Prostate gland (tissue), 2 donors: Measurements from ENCODE around the gene NXF1.

ENCODE experiments used
- CTCF ChIP-seq, 4 experiments: fragments of 200-600 bp in 2 of 4; fragments of 450-650 bp in 2 of 4; sonication (generic) in 2 of 4; IDR thresholded peaks; 1 replicate in 3 of 4; 2 replicates in 1 of 4; pipeline ENCODE4 v1.5.1; 2016 to 2019; ENCODE audit warnings: antibody characterized with exemption in 4 of 4, mild to moderate bottlenecking in 2 of 4, moderate library complexity in 2 of 4
- POLR2A ChIP-seq: fragments of 450-650 bp; IDR thresholded peaks from one replicate; pipeline ENCODE4 v1.6.1; 2016; ENCODE audit warnings: antibody characterized with exemption, mild to moderate bottlenecking

DNA sequence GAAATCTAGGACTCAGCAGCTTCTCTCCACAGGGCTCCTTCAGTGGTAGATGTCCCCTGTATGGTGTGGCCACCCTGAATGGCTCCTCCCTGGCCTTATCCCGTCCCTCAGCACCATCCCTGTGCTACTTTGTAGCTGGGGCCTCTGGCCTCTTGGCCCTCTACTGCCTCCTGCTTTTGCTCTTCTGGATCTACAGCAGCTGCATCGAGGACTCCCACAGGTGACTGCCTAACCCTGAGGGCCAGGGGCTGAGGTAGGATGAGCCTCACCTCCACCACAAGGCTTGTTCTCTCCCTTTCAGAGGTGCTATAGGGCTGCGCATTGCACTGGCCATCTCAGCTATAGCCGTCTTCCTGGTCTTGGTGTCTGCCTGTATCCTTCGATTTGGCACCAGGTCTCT lies 16.2 kb downstream of the NXF1 start:
- TF ChIP-seq CTCF (IDR thresholded peaks at IDR 0.05) (no peak), POLR2A (no peak)
